K562 (cell line): Measurements from ENCODE around the gene ZNF77. TPM values are rescaled to one million over a fixed set of nuclear protein-coding genes. Genes with fewer than 3 reads are reported as not detected.

ENCODE experiments used
- CTCF ChIP-seq, 3 experiments: IDR thresholded peaks in 2 of 3; conservative IDR thresholded peaks in 1 of 3; 2 replicates each; pipeline ENCODE4 v1.5.1; 2011 to 2012; ENCODE audit warnings: low read length in 3 of 3, mild to moderate bottlenecking in 3 of 3, control low read depth in 2 of 3, improper control_type of control experiment in 1 of 3, inconsistent platforms in 1 of 3, low read depth in 1 of 3, mixed read lengths in 1 of 3, moderate library complexity in 1 of 3; ENCODE audit not compliant: insufficient read depth in 2 of 3
- ETV5 ChIP-seq: sonication (generic); formaldehyde crosslinking; IDR thresholded peaks from 2 replicates; pipeline ENCODE4 v1.4.0; 2020; ENCODE audit warnings: low read depth, mild to moderate bottlenecking, missing genetic modification reagents
- KLF6 ChIP-seq: fragments of 250-450 bp; sonication (Bioruptor Pico); IDR thresholded peaks from 2 replicates; pipeline ENCODE4 v1.4.0; 2020; ENCODE audit warnings: mild to moderate bottlenecking, moderate library complexity, borderline replicate concordance
- NR1H2 ChIP-seq: sonication (generic); formaldehyde crosslinking; IDR thresholded peaks from 2 replicates; pipeline ENCODE4 v1.4.0; 2020; ENCODE audit warnings: mild to moderate bottlenecking, missing genetic modification reagents
- NR2C2 ChIP-seq, 2 experiments: fragments of 200-800 bp in 1 of 2; sonication (Bioruptor generic) in 1 of 2; sonication (generic) in 1 of 2; formaldehyde crosslinking in 1 of 2; IDR thresholded peaks; 2 replicates each; pipeline versions ENCODE4 v1.6.1 to v1.8.0; 2016 to 2022; ENCODE audit warnings: mild to moderate bottlenecking in 1 of 2, missing compliant biosample characterization in 1 of 2, missing genetic modification characterization in 1 of 2, missing genetic modification reagents in 1 of 2
- NR3C1 ChIP-seq: sonication (generic); formaldehyde crosslinking; IDR thresholded peaks from 2 replicates; pipeline ENCODE4 v1.8.1; 2022; ENCODE audit warnings: missing genetic modification reagents
- PPARD ChIP-seq: fragments of 250-450 bp; sonication (Bioruptor Pico); IDR thresholded peaks from 2 replicates; pipeline ENCODE4 v1.8.0; 2022; ENCODE audit warnings: inconsistent platforms, mild to moderate bottlenecking, moderate library complexity
- PTRF ChIP-seq: fragments of 450-650 bp; IDR thresholded peaks from 2 replicates; pipeline ENCODE4 v1.6.1; 2016; ENCODE audit warnings: mild to moderate bottlenecking, missing genetic modification characterization, missing compliant biosample characterization
- SRSF3 ChIP-seq: fragments of 200-400 bp; formaldehyde crosslinking; IDR thresholded peaks from 2 replicates; pipeline ENCODE4 v1.6.1; 2016; ENCODE audit warnings: mild to moderate bottlenecking, low read length, moderate library complexity; ENCODE audit not compliant: insufficient read depth
- TBP ChIP-seq: optimal IDR thresholded peaks from 2 replicates; pipeline ENCODE3; 2011; ENCODE audit warnings: low read depth, low read length, improper control_type of control experiment
- TEAD4 ChIP-seq, 2 experiments: sonication (generic) in 1 of 2; formaldehyde crosslinking in 1 of 2; IDR thresholded peaks; 2 replicates each; pipeline versions ENCODE4 v1.6.1 to v1.8.0; 2012 to 2022; ENCODE audit warnings: borderline replicate concordance in 1 of 2, inconsistent platforms in 1 of 2, low read length in 1 of 2, mild to moderate bottlenecking in 1 of 2, missing genetic modification reagents in 1 of 2
- ZNF23 ChIP-seq: fragments of 250-450 bp; sonication (Bioruptor Pico); IDR thresholded peaks from 2 replicates; pipeline ENCODE4 v1.4.0; 2020; ENCODE audit warnings: mild to moderate bottlenecking
- ZNF263 ChIP-seq: sonication (generic); formaldehyde crosslinking; IDR thresholded peaks from 2 replicates; pipeline ENCODE4 v1.8.0; 2022; ENCODE audit warnings: mild to moderate bottlenecking, missing genetic modification reagents, borderline replicate concordance
- ZNF3 ChIP-seq: fragments of 250-450 bp; sonication (Bioruptor Pico); IDR thresholded peaks from 2 replicates; pipeline ENCODE4 v1.5.0; 2021; ENCODE audit warnings: mild to moderate bottlenecking, moderate library complexity
- ZNF449 ChIP-seq: fragments of 250-450 bp; sonication (Bioruptor Pico); IDR thresholded peaks from 2 replicates; pipeline ENCODE4 v1.8.0; 2022; ENCODE audit warnings: moderate library complexity, mild to moderate bottlenecking, inconsistent platforms
- ZNF766 ChIP-seq: fragments of 200-800 bp; sonication (Bioruptor generic); conservative IDR thresholded peaks from 2 replicates; pipeline ENCODE4 v1.6.1; 2016; ENCODE audit warnings: missing genetic modification characterization, missing compliant biosample characterization
- ZNF830 ChIP-seq: fragments of 250-450 bp; sonication (Bioruptor Pico); IDR thresholded peaks from 2 replicates; pipeline ENCODE4 v1.5.0; 2021; ENCODE audit warnings: mild to moderate bottlenecking
- polyA plus RNA-seq, 8 experiments: library from polyadenylated mRNA; depleted of rRNA in 4 of 8; stranded (reverse) in 5 of 8; unstranded in 3 of 8; fragments of >200 nt; fragmentation: Nextera tagmentation in 2 of 8; fragmentation: Illumina TruSeq in 1 of 8; extraction: Ambion mirVana in 2 of 8; extraction: Trizol in 1 of 8; gene quantifications; 2 replicates each; pipeline versions ENCODE4 v1.2.1 to v1.2.3, GENCODE V29; 2011 to 2014; ENCODE audit warnings: inconsistent platforms in 1 of 8, missing spikeins in 1 of 8
- total RNA-seq, 7 experiments: library from RNA; depleted of rRNA in 6 of 7; stranded (reverse); fragments of >200 nt in 6 of 7; fragmentation: Illumina TruSeq in 2 of 7; extraction: Trizol in 2 of 7; gene quantifications; 2 replicates each; pipeline versions ENCODE4 v1.2.1 to v1.2.3, GENCODE V29; 2011 to 2021; ENCODE audit warnings: low replicate concordance in 1 of 7
- TF ChIP-seq, protein P1 (sequence below), 2 experiments: IDR thresholded peaks; 2 replicates each; pipeline ENCODE4 v1.6.1; 2011; ENCODE audit warnings: borderline replicate concordance in 1 of 2, control low read depth in 1 of 2, low read depth in 1 of 2, low read length in 1 of 2, mild to moderate bottlenecking in 1 of 2, mixed read lengths in 1 of 2, moderate library complexity in 1 of 2; ENCODE audit not compliant: insufficient read depth in 1 of 2, insufficient read length in 1 of 2, poor library complexity in 1 of 2, severe bottlenecking in 1 of 2; ENCODE audit errors: extremely low read depth in 1 of 2
- TF ChIP-seq, protein P2 (sequence below): fragments of 250-450 bp; sonication (Bioruptor Pico); IDR thresholded peaks from 2 replicates; pipeline ENCODE4 v1.5.0; 2020; ENCODE audit warnings: mild to moderate bottlenecking, borderline replicate concordance

The ZNF77 gene
- total and polyA plus RNA-seq, 9 of the 15 experiments (the other 6 are each of a cell fraction or from before 2014, with no cell fraction given) = 4.3 to 14.5 (median 7.7) TPM

GRCh38 chr19:2950286-2951124 is 5.7 kb upstream of the ZNF77 start (continued):
- TF ChIP-seq, protein P1, sequence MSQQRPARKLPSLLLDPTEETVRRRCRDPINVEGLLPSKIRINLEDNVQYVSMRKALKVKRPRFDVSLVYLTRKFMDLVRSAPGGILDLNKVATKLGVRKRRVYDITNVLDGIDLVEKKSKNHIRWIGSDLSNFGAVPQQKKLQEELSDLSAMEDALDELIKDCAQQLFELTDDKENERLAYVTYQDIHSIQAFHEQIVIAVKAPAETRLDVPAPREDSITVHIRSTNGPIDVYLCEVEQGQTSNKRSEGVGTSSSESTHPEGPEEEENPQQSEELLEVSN (IDR thresholded peaks at IDR 0.05; ENCODE audit: borderline replicate concordance in 1 of 2, extremely low read depth in 1 of 2, insufficient read depth in 1 of 2, insufficient read length in 1 of 2, low read depth in 1 of 2, low read length in 1 of 2, poor library complexity in 1 of 2, severe bottlenecking in 1 of 2) = no peak
- TF ChIP-seq, protein P2, sequence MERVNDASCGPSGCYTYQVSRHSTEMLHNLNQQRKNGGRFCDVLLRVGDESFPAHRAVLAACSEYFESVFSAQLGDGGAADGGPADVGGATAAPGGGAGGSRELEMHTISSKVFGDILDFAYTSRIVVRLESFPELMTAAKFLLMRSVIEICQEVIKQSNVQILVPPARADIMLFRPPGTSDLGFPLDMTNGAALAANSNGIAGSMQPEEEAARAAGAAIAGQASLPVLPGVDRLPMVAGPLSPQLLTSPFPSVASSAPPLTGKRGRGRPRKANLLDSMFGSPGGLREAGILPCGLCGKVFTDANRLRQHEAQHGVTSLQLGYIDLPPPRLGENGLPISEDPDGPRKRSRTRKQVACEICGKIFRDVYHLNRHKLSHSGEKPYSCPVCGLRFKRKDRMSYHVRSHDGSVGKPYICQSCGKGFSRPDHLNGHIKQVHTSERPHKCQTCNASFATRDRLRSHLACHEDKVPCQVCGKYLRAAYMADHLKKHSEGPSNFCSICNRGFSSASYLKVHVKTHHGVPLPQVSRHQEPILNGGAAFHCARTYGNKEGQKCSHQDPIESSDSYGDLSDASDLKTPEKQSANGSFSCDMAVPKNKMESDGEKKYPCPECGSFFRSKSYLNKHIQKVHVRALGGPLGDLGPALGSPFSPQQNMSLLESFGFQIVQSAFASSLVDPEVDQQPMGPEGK (CRISPR knock-in tag) = no peak
- TF ChIP-seq TEAD4 (IDR thresholded peaks at IDR 0.05; ENCODE audit: low read length) (no peak), TEAD4 (CRISPR knock-in tag; IDR thresholded peaks at IDR 0.05; ENCODE audit: borderline replicate concordance) (no peak), NR3C1 (CRISPR knock-in tag) (no peak), KLF6 (peak; percentile 50), ZNF23 (CRISPR knock-in tag) (no peak), CTCF (IDR thresholded peaks at IDR 0.05 in 2 of 3, conservative IDR thresholded peaks at IDR 0.05 in 1 of 3; ENCODE audit: insufficient read depth in 2 of 3, low read depth in 1 of 3, low read length in 3 of 3) (peak in 1 of 3 experiments; percentile 2; a peak in 1 of 6 replicates), SRSF3 (no peak), ETV5 (CRISPR knock-in tag) (peak; percentile 84), ZNF449 (CRISPR knock-in tag) (no peak), PTRF (tag) (no peak), NR2C2 (CRISPR knock-in tag; IDR thresholded peaks at IDR 0.05) (peak; percentile 98), NR2C2 (tag; IDR thresholded peaks at IDR 0.05) (peak; percentile 100), ZNF263 (CRISPR knock-in tag) (peak; percentile 56; the same call in 1 of the 2 replicates), PPARD (no peak), ZNF830 (CRISPR knock-in tag) (no peak), NR1H2 (CRISPR knock-in tag) (no peak), ZNF3 (CRISPR knock-in tag) (0 out of 2 replicates have a peak, but pooled peaks have one; percentile 15), ZNF766 (CRISPR knock-in tag) (peak; percentile 53; the same call in 1 of the 2 replicates), TBP (peak; percentile 84)
